ENCODE data around the gene RAB11FIP4.

DNA sequence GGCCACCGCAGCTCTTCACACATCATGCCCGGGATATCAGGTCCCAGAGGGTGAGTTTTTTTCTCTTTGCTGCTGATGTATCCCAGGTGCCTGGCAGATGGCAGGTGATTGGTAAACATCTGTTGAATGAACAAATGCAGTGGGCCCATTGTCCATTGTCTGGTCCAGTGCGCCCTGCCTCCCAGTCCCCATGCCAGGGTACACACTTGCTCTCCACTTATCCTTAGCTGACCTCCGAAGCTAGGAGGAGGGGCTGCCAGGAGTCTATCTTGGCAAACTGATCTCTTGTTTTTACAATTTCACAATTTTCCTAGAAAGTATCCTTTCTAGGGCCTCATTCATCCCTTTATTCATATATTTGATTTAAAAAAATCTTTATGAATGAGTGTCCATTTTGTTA lies 196.0 kb downstream of the RAB11FIP4 start:
- TF ChIP-seq CTCF (tag by site-specific recombination; IDR thresholded peaks at IDR 0.05) (no peak), PBX3 (CRISPR knock-in tag; IDR thresholded peaks at IDR 0.05) (no peak), ZNF10 (tag by site-specific recombination; IDR thresholded peaks at IDR 0.05) (no peak), ZNF473 (tag by site-specific recombination; IDR thresholded peaks at IDR 0.05) (no peak), KLF9 (tag by site-specific recombination; IDR thresholded peaks at IDR 0.05; ENCODE audit: low read depth) (no peak), ZNF792 (tag by site-specific recombination; IDR thresholded peaks at IDR 0.05) (no peak), ZNF274 (IDR thresholded peaks at IDR 0.05; ENCODE audit: low read length) (no peak), ZNF274 (tag by site-specific recombination; IDR thresholded peaks at IDR 0.05; ENCODE audit: borderline replicate concordance) (no peak), ZNF155 (tag by site-specific recombination; IDR thresholded peaks at IDR 0.05) (no peak), SETDB1 (IDR thresholded peaks at IDR 0.05; ENCODE audit: insufficient read length, low read length) (no peak)
- TF ChIP-seq, protein P1, sequence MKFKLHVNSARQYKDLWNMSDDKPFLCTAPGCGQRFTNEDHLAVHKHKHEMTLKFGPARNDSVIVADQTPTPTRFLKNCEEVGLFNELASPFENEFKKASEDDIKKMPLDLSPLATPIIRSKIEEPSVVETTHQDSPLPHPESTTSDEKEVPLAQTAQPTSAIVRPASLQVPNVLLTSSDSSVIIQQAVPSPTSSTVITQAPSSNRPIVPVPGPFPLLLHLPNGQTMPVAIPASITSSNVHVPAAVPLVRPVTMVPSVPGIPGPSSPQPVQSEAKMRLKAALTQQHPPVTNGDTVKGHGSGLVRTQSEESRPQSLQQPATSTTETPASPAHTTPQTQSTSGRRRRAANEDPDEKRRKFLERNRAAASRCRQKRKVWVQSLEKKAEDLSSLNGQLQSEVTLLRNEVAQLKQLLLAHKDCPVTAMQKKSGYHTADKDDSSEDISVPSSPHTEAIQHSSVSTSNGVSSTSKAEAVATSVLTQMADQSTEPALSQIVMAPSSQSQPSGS (tag by site-specific recombination; IDR thresholded peaks at IDR 0.05; ENCODE audit: low read depth), result no peak
- TF ChIP-seq, protein P2, sequence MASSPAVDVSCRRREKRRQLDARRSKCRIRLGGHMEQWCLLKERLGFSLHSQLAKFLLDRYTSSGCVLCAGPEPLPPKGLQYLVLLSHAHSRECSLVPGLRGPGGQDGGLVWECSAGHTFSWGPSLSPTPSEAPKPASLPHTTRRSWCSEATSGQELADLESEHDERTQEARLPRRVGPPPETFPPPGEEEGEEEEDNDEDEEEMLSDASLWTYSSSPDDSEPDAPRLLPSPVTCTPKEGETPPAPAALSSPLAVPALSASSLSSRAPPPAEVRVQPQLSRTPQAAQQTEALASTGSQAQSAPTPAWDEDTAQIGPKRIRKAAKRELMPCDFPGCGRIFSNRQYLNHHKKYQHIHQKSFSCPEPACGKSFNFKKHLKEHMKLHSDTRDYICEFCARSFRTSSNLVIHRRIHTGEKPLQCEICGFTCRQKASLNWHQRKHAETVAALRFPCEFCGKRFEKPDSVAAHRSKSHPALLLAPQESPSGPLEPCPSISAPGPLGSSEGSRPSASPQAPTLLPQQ (tag by site-specific recombination; IDR thresholded peaks at IDR 0.05), result no peak

Data from HEK293 (cell line).